A673 (cell line): ENCODE data around the gene C10orf62.

Experiments used
- CTCF ChIP-seq: fragments of 300-800, 200-600 bp; sonication (generic); conservative IDR thresholded peaks from 2 replicates; pipeline ENCODE4 v1.5.1; 2017; ENCODE audit warnings: low read depth, mild to moderate bottlenecking, antibody characterized with exemption, low read length, moderate library complexity, mixed read lengths
- EZH2 ChIP-seq: fragments of 200-600 bp; sonication (generic); IDR thresholded peaks from 2 replicates; pipeline ENCODE4 v1.6.1; 2017; ENCODE audit warnings: borderline replicate concordance, low read depth, mild to moderate bottlenecking, mixed read lengths, antibody characterized with exemption, low read length; ENCODE audit not compliant: poor library complexity, severe bottlenecking

- TF ChIP-seq CTCF (no peak), EZH2 (no peak)
Measured at GRCh38 chr10:97564776-97565175, 24.7 kb upstream of the C10orf62 start.
